Activated CD8-positive, alpha-beta memory T cell treated with anti-CD3 and anti-CD28 coated beads, Interleukin-2, amount 50 U/mL, for 24 hours (primary cell): ENCODE results near the gene PITX2.
A peak's percentile ranks its signal among the peaks of the same experiment; 100 is the strongest.

Experiments
- DNase-seq: peaks from one replicate; pipeline ENCODE4 v3.0.0-alpha.2; 2020; ENCODE audit errors: extremely low read depth

PITX2 gene

GRCh38 chr4:110636171-110636679 is 13.3 kb upstream of the PITX2 start:
- DNase-seq, result no peak

GRCh38 chr4:110635163-110635865 is 12.4 kb upstream of the PITX2 start:
- no peak for DNase-seq

GRCh38 chr4:110634350-110635162 is 11.7 kb upstream of the PITX2 start:
- no peak for DNase-seq

- no peak for DNase-seq
These were observed 10.8 kb upstream of the PITX2 start for GRCh38 chr4:110633358-110634341.

GRCh38 chr4:110632506-110633357 is 9.9 kb upstream of the PITX2 start:
- DNase-seq, result no peak

DNA sequence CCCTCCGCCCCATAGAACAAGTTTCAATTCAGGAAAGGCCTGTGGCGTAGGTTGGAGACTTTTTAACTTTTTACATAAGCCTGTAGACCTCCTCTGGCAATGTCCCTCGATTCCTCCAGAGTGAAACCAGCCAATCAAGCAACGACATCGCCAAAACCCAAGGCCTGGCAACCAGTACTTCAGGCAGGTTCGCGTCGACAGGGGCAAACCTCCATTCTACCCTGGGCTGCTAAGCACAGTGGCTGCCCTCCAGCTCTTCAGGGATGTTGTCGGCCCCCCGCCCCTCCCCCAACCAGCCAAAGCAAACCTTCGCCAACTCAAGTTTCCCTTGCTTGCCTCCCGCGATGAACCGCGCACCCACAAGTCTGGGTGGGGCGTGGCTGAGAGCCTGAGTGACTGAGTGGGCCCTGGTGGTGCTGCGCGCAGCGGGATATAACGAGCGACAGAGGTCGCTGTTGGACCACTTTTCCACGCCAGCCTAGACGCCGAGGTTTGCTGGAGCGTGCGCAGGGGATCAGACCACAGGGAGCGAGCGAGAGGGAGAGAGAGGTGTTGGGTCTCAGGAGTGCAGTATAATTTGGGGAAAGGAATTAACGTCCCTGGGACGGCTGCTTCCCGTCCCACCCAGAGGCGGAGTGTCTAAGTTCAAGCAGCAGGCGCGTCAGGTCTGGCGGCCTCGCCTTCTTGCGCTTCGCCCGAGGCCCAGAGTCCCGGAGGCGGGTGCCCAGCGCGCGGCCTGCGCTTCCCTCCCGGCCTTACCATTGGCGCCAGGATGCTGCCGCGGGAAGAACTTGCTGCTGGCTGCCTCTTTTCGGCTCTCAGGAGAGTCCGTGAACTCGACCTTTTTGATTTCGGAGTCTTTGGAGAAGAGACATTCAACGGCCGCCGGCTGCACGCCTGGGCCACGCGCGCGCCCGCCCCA is 9.0 kb upstream of the PITX2 start:
- peak; percentile 1 for DNase-seq

GRCh38 chr4:110630688-110631402 is 8.0 kb upstream of the PITX2 start:
- DNase-seq, result no peak

DNA sequence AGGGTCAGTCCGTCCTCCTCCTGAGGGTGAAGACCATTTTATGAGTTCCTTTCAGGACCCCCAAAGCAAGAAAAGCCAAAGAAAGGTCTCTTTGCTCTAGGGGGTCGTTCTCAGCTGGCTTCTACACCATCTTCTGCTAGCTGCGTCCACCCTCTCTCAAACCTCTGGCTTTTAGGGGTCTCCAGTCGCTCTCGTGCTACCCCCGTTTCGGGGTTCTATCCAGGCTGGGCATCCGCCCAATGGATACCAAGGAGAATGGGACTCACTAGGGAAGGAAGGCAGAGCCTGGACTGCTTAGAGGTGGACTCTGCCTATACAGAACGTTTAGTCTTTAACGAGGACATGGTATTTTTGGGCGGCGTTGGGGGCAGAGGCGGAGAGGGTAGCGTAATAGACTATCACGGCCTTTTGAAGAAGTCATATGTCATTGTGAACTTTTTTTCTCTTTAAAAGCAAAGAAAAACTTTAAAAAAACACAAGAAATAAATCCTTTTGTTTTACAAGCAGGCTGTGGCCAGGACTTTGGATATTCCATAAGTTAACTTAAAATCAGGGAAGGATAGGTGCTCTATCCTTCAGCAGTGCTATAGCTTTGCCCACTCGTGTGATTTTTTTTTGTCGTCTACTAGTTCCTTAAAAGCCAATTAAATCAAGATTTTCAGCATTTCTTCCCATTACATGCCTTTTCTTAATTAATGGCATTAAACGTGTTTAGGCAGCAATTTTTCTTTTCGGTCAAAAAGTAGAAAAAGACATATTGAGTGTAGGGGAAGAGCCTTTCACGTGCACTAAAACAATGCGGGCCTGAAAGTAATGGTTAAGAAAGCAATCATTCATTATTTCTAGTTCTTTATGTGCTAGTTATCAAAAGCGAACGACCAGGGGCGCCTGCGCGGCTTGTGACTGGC is 7.2 kb upstream of the PITX2 start:
- no peak for DNase-seq

DNA sequence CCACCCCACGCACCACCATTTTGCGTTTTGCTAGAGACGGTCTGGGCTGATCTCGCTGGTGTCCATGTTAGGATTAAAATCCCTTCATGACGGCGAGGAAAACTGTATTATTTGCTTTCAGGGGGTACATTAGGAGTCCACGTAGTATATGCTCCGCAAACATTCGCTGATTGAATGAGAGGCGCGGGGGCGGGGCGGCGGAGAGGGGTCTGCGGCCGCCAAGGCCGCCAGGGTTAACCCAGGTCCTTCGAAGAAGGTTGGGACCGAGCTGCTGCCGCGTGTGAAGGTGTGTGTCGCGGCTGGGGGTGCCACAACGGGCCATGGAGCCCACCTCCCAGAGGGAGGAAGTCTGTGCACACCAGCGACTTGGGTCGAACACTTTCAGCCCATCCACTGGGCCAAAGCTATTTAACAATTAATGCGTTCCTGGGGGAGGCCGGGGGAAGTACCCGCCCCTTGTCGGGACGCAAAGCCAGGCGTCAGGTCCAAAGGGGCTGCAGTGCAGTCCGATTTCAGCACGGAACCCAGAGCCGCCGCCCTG is 6.4 kb upstream of the PITX2 start:
- DNase-seq, result no peak

DNA sequence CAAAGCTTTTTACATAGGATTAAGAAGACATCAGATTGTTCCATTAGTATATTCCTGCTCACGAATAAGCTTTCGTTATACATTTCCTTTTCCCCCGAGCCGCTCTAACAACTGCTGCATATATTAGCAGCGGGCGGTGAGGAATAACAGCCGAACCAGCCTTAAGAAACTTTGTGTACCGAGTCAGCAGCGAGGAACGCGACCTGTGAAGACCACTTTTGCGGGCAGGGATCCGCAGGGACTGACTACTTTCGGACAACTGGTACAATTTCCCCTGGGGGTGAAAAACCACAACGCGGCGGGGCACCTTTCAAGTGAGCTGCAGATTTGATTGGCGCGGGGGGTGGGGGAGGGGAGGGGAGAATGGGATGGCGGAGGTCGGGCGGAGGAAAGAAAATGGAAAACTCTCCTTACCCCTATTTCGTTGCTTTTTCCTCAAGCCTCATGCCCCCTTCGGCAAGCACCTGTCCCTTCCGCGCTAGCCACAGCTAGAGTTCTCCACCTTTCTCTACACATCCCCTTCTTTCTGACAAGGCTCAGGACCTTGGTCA is 5.9 kb upstream of the PITX2 start:
- no peak for DNase-seq

GRCh38 chr4:110627977-110628662 is 5.2 kb upstream of the PITX2 start:
- DNase-seq, result no peak

GRCh38 chr4:110626532-110627153 is 3.8 kb upstream of the PITX2 start:
- DNase-seq, result no peak

- no peak for DNase-seq
These were observed 2.8 kb upstream of the PITX2 start for GRCh38 chr4:110625576-110626257.

- DNase-seq, result no peak
These were observed 2.1 kb upstream of the PITX2 start for GRCh38 chr4:110624904-110625494.

DNA sequence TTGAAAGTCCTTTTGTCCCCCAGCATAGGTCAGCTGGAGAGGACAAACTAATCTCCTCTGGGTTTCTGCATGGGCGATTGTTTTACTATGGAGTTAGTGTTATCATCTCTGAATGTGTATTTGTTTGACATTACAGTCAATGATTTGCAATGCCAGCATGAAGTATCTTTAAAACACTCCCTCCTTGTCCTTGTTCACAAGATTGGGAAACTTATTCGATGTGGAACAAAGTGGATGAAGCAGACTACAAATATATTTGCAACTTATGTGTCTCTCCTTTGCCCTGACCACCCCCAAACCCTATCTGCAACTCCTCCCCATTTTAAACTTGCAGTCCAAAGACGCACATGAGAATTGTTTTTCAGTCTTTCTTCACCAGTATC is 1.5 kb upstream of the PITX2 start:
- no peak for DNase-seq
